A549 treated with RU486 at 1 μM for 4 hours (cell line): Measurements from ENCODE around the gene GCDH. TPM values are rescaled to one million over a fixed set of nuclear protein-coding genes. Genes with fewer than 3 reads are reported as not detected.

Source experiments
- total RNA-seq: library from RNA; stranded (reverse); fragments of 200-300 nt; extraction: Qiagen RNA extraction; gene quantifications from 5 replicates; pipeline ENCODE4 v1.2.3, GENCODE V29; 2022; ENCODE audit warnings: low read depth

The GCDH gene
- total RNA-seq: 9.1 to 10.2 TPM (median 9.5 TPM) in 5 replicates

GRCh38 chr19:12890787-12891552 lies at the start of gene GCDH:
Gene GCDH, plus strand, starts transcription at chr19:12891160. Its CDS starts 145 bp downstream, at chr19:12891305.

GRCh38 chr19:12881172-12881808 lies 9.7 kb upstream of the GCDH start, which contains the start of gene DNASE2:
Gene DNASE2, minus strand, starts transcription at chr19:12881449. Its CDS starts 74 bp downstream, at chr19:12881375.

GRCh38 chr19:12886969-12887747 lies 3.8 kb upstream of the GCDH start, which contains the start of gene KLF1:
Gene KLF1, minus strand, starts transcription at chr19:12887201. Its CDS starts 61 bp downstream, at chr19:12887140.

GRCh38 chr19:12933287-12934072 lies 42.5 kb downstream of the GCDH start, which contains the start of gene FARSA:
Gene FARSA, minus strand, starts transcription at chr19:12933711. Its CDS starts 15 bp downstream, at chr19:12933696.

GRCh38 chr19:12937927-12938778 lies 47.2 kb downstream of the GCDH start, which contains the start of gene CALR:
Gene CALR, plus strand, starts transcription at chr19:12938609. Its CDS starts 71 bp downstream, at chr19:12938680.

GRCh38 chr19:12945479-12946091 lies 54.6 kb downstream of the GCDH start, which contains the start of gene RAD23A:
Gene RAD23A, plus strand, starts transcription at chr19:12945862. Its CDS starts 87 bp downstream, at chr19:12945949.

Other genes with a start within 250 kb of the GCDH start
- gene MAN2B1, start 224.4 kb upstream of the GCDH start, total RNA-seq: 16.4 to 21.2 TPM (median 17.4 TPM) in 5 replicates
- 7.9 to 11.6 TPM (median 10.0 TPM) in 5 replicates for gene WDR83, start 224.4 kb upstream of the GCDH start, total RNA-seq
- 40.7 to 54.1 TPM (median 49.5 TPM) in 5 replicates for gene DHPS, start 209.3 kb upstream of the GCDH start, total RNA-seq
- not detected in 5 replicates for gene GNG14, start 203.2 kb upstream of the GCDH start, total RNA-seq
- gene FBXW9, start 194.5 kb upstream of the GCDH start, total RNA-seq: 8.2 to 13.6 TPM (median 11.5 TPM) in 5 replicates
- gene TNPO2, start 167.2 kb upstream of the GCDH start, total RNA-seq: 27.4 to 35.2 TPM (median 32.5 TPM) in 5 replicates
- 156 to 216 TPM (median 205 TPM) in 5 replicates for gene TRIR, start 156.5 kb upstream of the GCDH start, total RNA-seq
- 70.9 to 96.0 TPM (median 93.4 TPM) in 5 replicates for gene GET3, start 153.7 kb upstream of the GCDH start, total RNA-seq
- gene BEST2, start 139.4 kb upstream of the GCDH start, total RNA-seq: 0.05 to 0.14 TPM in 2 of 5 replicates, not detected in the others
- 8.1 to 12.5 TPM (median 9.9 TPM) in 5 replicates for gene HOOK2, start 115.6 kb upstream of the GCDH start, total RNA-seq
- gene JUNB, start 99.7 kb upstream of the GCDH start, total RNA-seq: 86.0 to 165 TPM (median 133 TPM) in 5 replicates
- 0.48 to 1.4 TPM (median 0.76 TPM) in 5 replicates for gene PRDX2, start 89.4 kb upstream of the GCDH start, total RNA-seq
- 0.70 to 17.2 TPM (median 12.5 TPM) in 4 of 5 replicates, not detected in the other for gene THSD8, start 89.1 kb upstream of the GCDH start, total RNA-seq
- gene RNASEH2A, start 84.6 kb upstream of the GCDH start, total RNA-seq: 32.3 to 49.1 TPM (median 44.2 TPM) in 5 replicates
- 0.10 to 0.34 TPM (median 0.22 TPM) in 4 of 5 replicates, not detected in the other for gene RTBDN, start 56.6 kb upstream of the GCDH start, total RNA-seq
- gene MAST1, start 52.6 kb upstream of the GCDH start, total RNA-seq: 1.1 to 2.5 TPM (median 1.6 TPM) in 5 replicates
- 25.6 to 33.3 TPM (median 31.1 TPM) in 5 replicates for gene DNASE2, start 9.7 kb upstream of the GCDH start, total RNA-seq
- not detected in 5 replicates for gene KLF1, start 4.0 kb upstream of the GCDH start, total RNA-seq
- gene SYCE2, start 28.1 kb downstream of the GCDH start, total RNA-seq: 0.33 to 0.79 TPM (median 0.42 TPM) in 5 replicates
- 65.9 to 84.1 TPM (median 74.6 TPM) in 5 replicates for gene FARSA, start 42.6 kb downstream of the GCDH start, total RNA-seq
- 505 to 682 TPM (median 539 TPM) in 5 replicates for gene CALR, start 47.4 kb downstream of the GCDH start, total RNA-seq
- 68.9 to 85.3 TPM (median 84.8 TPM) in 5 replicates for gene RAD23A, start 54.7 kb downstream of the GCDH start, total RNA-seq
- gene GADD45GIP1, start 66.1 kb downstream of the GCDH start, total RNA-seq: 33.1 to 59.6 TPM (median 54.1 TPM) in 5 replicates
- not detected in 5 replicates for gene DAND5, start 78.4 kb downstream of the GCDH start, total RNA-seq
- 3.3 to 5.4 TPM (median 3.8 TPM) in 5 replicates for gene NFIX, start 104.3 kb downstream of the GCDH start, total RNA-seq
- gene LYL1, start 211.7 kb downstream of the GCDH start, total RNA-seq: 0.50 to 1.0 TPM (median 0.71 TPM) in 5 replicates
- 34.4 to 39.6 TPM (median 38.0 TPM) in 5 replicates for gene TRMT1, start 225.6 kb downstream of the GCDH start, total RNA-seq
- gene NACC1, start 227.1 kb downstream of the GCDH start, total RNA-seq: 26.1 to 47.1 TPM (median 39.3 TPM) in 5 replicates